Ovary (tissue), 9 donors: Measurements from ENCODE around the gene SMAD2. TPM values are rescaled to one million over a fixed set of nuclear protein-coding genes. Genes with fewer than 3 reads are reported as not detected.
A peak's percentile ranks its signal among the peaks of the same experiment; 100 is the strongest.
"Not testable (repeated sequence)": the region's sequence is repeated elsewhere in the genome, so short reads cannot be mapped to it uniquely, and the experiment has no call there.

ENCODE experiments used
- DNase-seq, 5 donors: peaks; one replicate each; pipeline ENCODE4 v3.0.0-alpha.2; 2019 to 2020
- H3K27ac ChIP-seq, 2 donors: fragments of 200-600 bp; one replicate each; pipeline versions ENCODE4 v1.5.1 to v1.8.0; 2019 to 2022
- H3K27me3 ChIP-seq: fragments of 200-600 bp; one replicate; pipeline ENCODE4 v1.8.0; 2022
- H3K36me3 ChIP-seq: fragments of 200-600 bp; sonication (generic); one replicate; pipeline ENCODE4 v1.5.1; 2019
- H3K4me1 ChIP-seq: one replicate; pipeline ENCODE4 v1.8.1; 2013; ENCODE audit warnings: mild to moderate bottlenecking, moderate library complexity; ENCODE audit not compliant: insufficient read depth
- H3K4me3 ChIP-seq: fragments of 200-600 bp; sonication (generic); one replicate; pipeline ENCODE4 v1.5.1; 2017
- H3K9me3 ChIP-seq, 2 donors: fragments of 200-600 bp in 1 of 2; sonication (generic) in 1 of 2; one replicate each; pipeline versions ENCODE4 v1.5.1 to v1.8.1; 2013 to 2019; ENCODE audit warnings: mild to moderate bottlenecking in 1 of 2, moderate library complexity in 1 of 2
- EP300 ChIP-seq: sonication (generic); formaldehyde crosslinking; IDR thresholded peaks from one replicate; pipeline ENCODE4 v1.6.1; 2017; ENCODE audit warnings: antibody characterized with exemption
- POLR2A ChIP-seq: fragments of 450-650 bp; IDR thresholded peaks from one replicate; pipeline ENCODE4 v1.6.1; 2017; ENCODE audit warnings: antibody characterized with exemption, mild to moderate bottlenecking, moderate library complexity
- WGBS, 3 donors: extraction: QIAGEN DNeasy Blood & Tissue Kit in 1 of 3; methylation state at CpG; one replicate each; pipeline versions ENCODE4 v1.1.5 to v1.1.7; 2013 to 2017; 5-methylcytosine and 5-hydroxymethylcytosine counted together
- intact Hi-C, 4 donors: fragments of 100-400 bp; cut with DNase I; formaldehyde crosslinking; loops; one replicate each; pipeline versions ENCODE4 v1.11.0 to v1.15.1; 2022 to 2023
- polyA plus RNA-seq, 2 donors: library from polyadenylated mRNA; stranded (reverse); fragments of 200-250 nt in 1 of 2; fragments of 350-450 nt in 1 of 2; fragmentation: Illumina TruSeq in 1 of 2; extraction: RNeasy Lipid Tissue Mini Kit (QIAGEN cat#74804) in 1 of 2; gene quantifications; one replicate each; pipeline ENCODE4 v1.2.3, GENCODE V29; 2013 to 2014
- total RNA-seq, 7 donors: library from RNA; depleted of rRNA in 2 of 7; stranded (reverse); fragments of >200 nt in 2 of 7; fragmentation: NEBNext Ultra II Directional in 3 of 7; extraction: Animal tissue kit (Norgen Biotek cat#: 25700) in 3 of 7; gene quantifications; one replicate each; pipeline versions ENCODE4 v1.1.0 to v1.2.4, GENCODE V29; 2016 to 2023
- TF ChIP-seq, protein P1 (sequence below), 3 donors: fragments of 450-650 bp in 2 of 3; fragments of 200-600 bp in 1 of 3; IDR thresholded peaks; one replicate each; pipeline versions ENCODE4 v1.5.1 to v1.8.0; 2016 to 2022; ENCODE audit warnings: antibody characterized with exemption in 3 of 3, mild to moderate bottlenecking in 1 of 3
- donor health status: DM: no; HTN: no; CAD: no; lungs with moderate emphysema.
- donor health status: DM: no; HTN: no; CAD: no.
- donor health status: Bipolar disorder and iron deficiency.
- donor health status: DM: yes; HTN: yes; CAD: no.
- donor health status: DM: no; HTN: no; CAD: no.
- donor health status: DM: yes; HTN: yes; CAD: no.

SMAD2 gene
- total and polyA plus RNA-seq, 9 donors, result 27.9 to 160 (median 130) TPM

DNA sequence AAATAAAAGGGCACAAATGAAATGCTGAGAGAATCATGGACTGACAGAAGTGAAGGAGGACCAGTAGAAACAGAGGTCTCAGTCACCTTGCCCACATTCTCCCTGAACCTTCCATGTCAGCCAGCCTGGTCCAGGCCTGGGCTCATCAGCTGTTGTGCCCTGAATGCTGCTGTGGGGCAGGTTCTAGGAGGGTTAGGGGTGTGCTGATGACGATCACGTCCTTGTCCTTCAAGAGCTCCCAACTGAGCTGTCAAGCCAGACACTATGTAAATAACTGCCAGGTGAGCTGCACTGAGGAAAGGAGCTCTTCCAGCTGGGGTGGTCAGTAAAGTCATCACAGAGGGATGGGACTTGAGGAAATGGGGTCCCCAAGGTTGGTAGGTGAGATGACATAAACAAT, 156.5 kb downstream of the SMAD2 start:
- 82 to 84% (median 83%) methylated on average over 2 of the region's 2 CpGs for WGBS, 3 donors
- intact Hi-C loops, result loop anchor here in 1 of 4 donors (5.0 kb wide), 1 partner anchor 243 kb away; no protein-coding TSS in a partner anchor
- Histone ChIP-seq H3K4me3 (no peak overlapping the region), H3K27me3 (no peaks in the 10 kb centered on the region), H3K27ac (no peak overlapping the region), H3K36me3 (no peaks in the 10 kb centered on the region), H3K9me3 (no peaks in the 10 kb centered on the region), H3K4me1 (no peaks in the 10 kb centered on the region)
- DNase-seq, result no peak
- TF ChIP-seq POLR2A, result no peak
- no peak for TF ChIP-seq EP300
- TF ChIP-seq, protein P1, sequence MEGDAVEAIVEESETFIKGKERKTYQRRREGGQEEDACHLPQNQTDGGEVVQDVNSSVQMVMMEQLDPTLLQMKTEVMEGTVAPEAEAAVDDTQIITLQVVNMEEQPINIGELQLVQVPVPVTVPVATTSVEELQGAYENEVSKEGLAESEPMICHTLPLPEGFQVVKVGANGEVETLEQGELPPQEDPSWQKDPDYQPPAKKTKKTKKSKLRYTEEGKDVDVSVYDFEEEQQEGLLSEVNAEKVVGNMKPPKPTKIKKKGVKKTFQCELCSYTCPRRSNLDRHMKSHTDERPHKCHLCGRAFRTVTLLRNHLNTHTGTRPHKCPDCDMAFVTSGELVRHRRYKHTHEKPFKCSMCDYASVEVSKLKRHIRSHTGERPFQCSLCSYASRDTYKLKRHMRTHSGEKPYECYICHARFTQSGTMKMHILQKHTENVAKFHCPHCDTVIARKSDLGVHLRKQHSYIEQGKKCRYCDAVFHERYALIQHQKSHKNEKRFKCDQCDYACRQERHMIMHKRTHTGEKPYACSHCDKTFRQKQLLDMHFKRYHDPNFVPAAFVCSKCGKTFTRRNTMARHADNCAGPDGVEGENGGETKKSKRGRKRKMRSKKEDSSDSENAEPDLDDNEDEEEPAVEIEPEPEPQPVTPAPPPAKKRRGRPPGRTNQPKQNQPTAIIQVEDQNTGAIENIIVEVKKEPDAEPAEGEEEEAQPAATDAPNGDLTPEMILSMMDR (IDR thresholded peaks at IDR 0.05), result no peak

GRCh38 chr18:47772374-47773248, 157.8 kb downstream of the SMAD2 start:
- Histone ChIP-seq H3K27ac (no peak overlapping the region), H3K4me1 (no peaks in the 10 kb centered on the region), H3K4me3 (no peak overlapping the region), H3K9me3 (no peaks in the 10 kb centered on the region), H3K27me3 (no peaks in the 10 kb centered on the region), H3K36me3 (no peaks in the 10 kb centered on the region)
- intact Hi-C loops, result loop anchor here in 1 of 4 donors (5.0 kb wide), 1 partner anchor 245 kb away; no protein-coding TSS in a partner anchor
- no peak for TF ChIP-seq POLR2A
- no peak for TF ChIP-seq EP300
- TF ChIP-seq, protein P1 (IDR thresholded peaks at IDR 0.05), result no peak
- DNase-seq, result peak in 2 of 5 donors; percentile 28 to 55
- 61 to 65% (median 64%) methylated on average over 16 of the region's 16 CpGs for WGBS, 3 donors

DNA sequence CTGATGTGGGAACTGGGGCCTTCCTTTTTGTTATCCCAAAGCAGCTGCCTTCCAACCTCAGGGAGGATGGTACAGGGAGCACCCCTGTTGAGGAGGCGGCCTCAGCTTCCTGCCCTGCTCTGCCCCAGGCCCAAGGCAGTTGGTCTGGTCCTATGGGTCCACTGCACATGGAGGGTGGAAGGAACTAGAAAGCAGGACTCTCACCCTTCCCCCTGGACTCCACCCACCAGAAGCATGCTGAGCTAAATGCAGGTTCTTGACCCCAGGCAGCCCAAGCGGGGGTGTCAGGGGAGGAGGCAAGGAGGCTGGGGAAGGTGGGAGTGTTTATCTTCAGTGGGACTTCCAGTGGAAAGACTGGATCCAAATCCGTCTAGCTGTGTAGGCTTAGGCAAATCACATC, 158.5 kb downstream of the SMAD2 start:
- TF ChIP-seq POLR2A (no peak), EP300 (no peak)
- TF ChIP-seq, protein P1 (IDR thresholded peaks at IDR 0.05), result no peak
- H3K27ac ChIP-seq, result no peak overlapping the region
- no peaks in the 10 kb centered on the region for H3K9me3 ChIP-seq
- WGBS, 3 donors, result 59 to 63% (median 61%) methylated on average over 3 of the region's 3 CpGs
- no peak for DNase-seq
- H3K4me1 ChIP-seq, result no peaks in the 10 kb centered on the region
- no peaks in the 10 kb centered on the region for H3K27me3 ChIP-seq
- H3K4me3 ChIP-seq, result no peak overlapping the region
- H3K36me3 ChIP-seq, result no peaks in the 10 kb centered on the region
- intact Hi-C loops, result loop anchor here in 1 of 4 donors (5.0 kb wide), 1 partner anchor 245 kb away; no protein-coding TSS in a partner anchor

DNA sequence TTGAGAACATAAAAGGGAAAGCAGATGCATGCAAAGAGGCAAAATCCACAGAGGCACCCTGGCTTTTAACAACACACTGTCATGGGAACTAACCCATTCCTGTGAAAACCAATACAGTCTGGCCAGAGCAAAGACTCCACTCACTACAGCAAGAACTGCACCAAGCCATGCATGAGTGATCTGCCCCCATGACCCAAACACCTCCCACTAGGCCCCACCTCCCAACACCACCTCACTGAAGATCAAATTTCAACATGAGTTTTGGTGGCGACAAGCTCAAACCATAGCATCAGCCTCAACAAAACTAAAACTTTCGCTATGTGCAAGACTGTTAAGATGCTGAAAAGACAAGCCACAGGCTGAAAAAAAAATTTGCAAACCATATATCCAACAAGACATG, 162.8 kb downstream of the SMAD2 start:
- TF ChIP-seq EP300 (no peak), POLR2A (no peak)
- TF ChIP-seq, protein P1 (IDR thresholded peaks at IDR 0.05), result no peak
- DNase-seq, result no peak
- WGBS, 3 donors, result 91% methylated on average over 2 of the region's 2 CpGs

DNA sequence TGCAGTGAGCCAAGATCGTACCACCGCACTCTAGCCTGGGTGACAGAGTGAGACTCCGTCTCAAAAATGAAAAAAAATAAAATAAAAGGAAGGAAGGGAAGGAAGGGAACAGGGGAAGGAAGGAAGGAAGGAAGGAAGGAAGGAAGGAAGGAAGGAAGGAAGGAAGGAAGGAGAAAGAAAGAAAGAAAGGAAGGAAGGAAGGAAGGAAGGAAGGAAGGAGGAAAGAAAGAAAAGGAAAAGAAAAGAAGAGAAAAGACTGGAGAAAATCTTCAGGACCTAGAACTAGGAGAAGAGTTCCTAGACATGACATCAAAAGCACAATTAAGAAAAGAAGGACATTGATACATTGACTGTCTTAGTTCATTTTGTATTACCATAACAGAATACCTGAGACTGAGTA, 163.3 kb downstream of the SMAD2 start:
- H3K27ac ChIP-seq, H3K4me3 ChIP-seq, H3K9me3 ChIP-seq, intact Hi-C loops, DNase-seq, H3K36me3 ChIP-seq, H3K4me1 ChIP-seq, H3K27me3 ChIP-seq: not testable (repeated sequence)
- 90 to 98% (median 93%) methylated on average over 3 of the region's 3 CpGs for WGBS, 3 donors

More for the DNA sequence above, 162.8 kb downstream of the SMAD2 start:
- intact Hi-C loops, result no loop called here
- Histone ChIP-seq H3K27me3 (no peaks in the 10 kb centered on the region), H3K9me3 (no peaks in the 10 kb centered on the region), H3K36me3 (no peaks in the 10 kb centered on the region), H3K4me3 (no peak overlapping the region), H3K4me1 (no peaks in the 10 kb centered on the region), H3K27ac (no peak overlapping the region)
